Panc1 (cell line): ENCODE measurements around the gene HECTD3. TPM values are rescaled to one million over a fixed set of nuclear protein-coding genes. Genes with fewer than 3 reads are reported as not detected.
A peak's percentile ranks its signal among the peaks of the same experiment; 100 is the strongest.

ENCODE experiments used
- ATAC-seq: fragments of 200-7000 bp; cut with Tn5 transposase; 2 replicates; pipeline ENCODE4 v1.9.1; 2020; ENCODE audit warnings: mild to moderate bottlenecking, moderate library complexity
- BruUV-seq: library from RNA; stranded (reverse); fragments of 400-500 nt; replicated peaks from 2 replicates; lab custom pipeline; 2021; lab: Mats Ljungman, UMichigan
- CTCF ChIA-PET: fragments of 300-600 bp; sonication (Branson Sonifier 250); formaldehyde crosslinking; loops from one replicate; lab custom pipeline; 2022; ENCODE audit warnings: antibody characterized with exemption; lab: Charles Lee
- POLR2A ChIA-PET: fragments of 300-600 bp; sonication (Branson Sonifier 250); formaldehyde crosslinking; loops from one replicate; lab custom pipeline; 2022; ENCODE audit warnings: antibody characterized with exemption; lab: Charles Lee
- DNase-seq: peaks from one replicate; pipeline ENCODE4 v3.0.0-alpha.2; 2010; ENCODE audit warnings: low read depth, low spot score
- H3K27ac ChIP-seq: 2 replicates; pipeline ENCODE4 v1.5.1; 2011; ENCODE audit warnings: mild to moderate bottlenecking, low read length, inconsistent platforms
- H3K27me3 ChIP-seq: fragments of 200-500 bp; sonication (Bioruptor generic); 2 replicates; pipeline ENCODE4 v1.6.0; 2014; ENCODE audit warnings: low read length, inconsistent platforms; ENCODE audit not compliant: control insufficient read depth, insufficient read depth
- H3K36me3 ChIP-seq: fragments of 200-500 bp; sonication (Bioruptor generic); 2 replicates; pipeline ENCODE4 v1.5.1; 2014; ENCODE audit warnings: inconsistent platforms, mild to moderate bottlenecking, low read length, moderate library complexity; ENCODE audit not compliant: control insufficient read depth, insufficient read depth
- H3K4me1 ChIP-seq: 2 replicates; pipeline ENCODE4 v1.5.1; 2011; ENCODE audit warnings: inconsistent platforms, mild to moderate bottlenecking, low read length, moderate library complexity; ENCODE audit not compliant: control insufficient read depth, insufficient read depth
- H3K4me3 ChIP-seq, 2 experiments: 2 replicates each; pipeline ENCODE4 v1.5.1; 2011 to 2012; ENCODE audit warnings: low read depth in 2 of 2, low read length in 2 of 2, mild to moderate bottlenecking in 2 of 2, inconsistent platforms in 1 of 2, moderate library complexity in 1 of 2
- H3K9me3 ChIP-seq: fragments of 200-500 bp; sonication (Bioruptor generic); 2 replicates; pipeline ENCODE4 v1.5.1; 2014; ENCODE audit warnings: low read depth, mild to moderate bottlenecking, inconsistent platforms, low read length, moderate library complexity; ENCODE audit not compliant: control insufficient read depth, insufficient read depth
- POLR2AphosphoS5 ChIP-seq: IDR thresholded peaks from 2 replicates; pipeline ENCODE4 v1.6.1; 2012; ENCODE audit warnings: mild to moderate bottlenecking, low read depth, low read length, moderate library complexity
- REST ChIP-seq, 2 experiments: IDR thresholded peaks; 2 replicates each; pipeline ENCODE4 v1.6.1; 2011 to 2012; ENCODE audit warnings: low read depth in 2 of 2, control low read depth in 1 of 2, low read length in 1 of 2, mild to moderate bottlenecking in 1 of 2, moderate library complexity in 1 of 2; ENCODE audit not compliant: insufficient read depth in 1 of 2
- SIN3A ChIP-seq: IDR thresholded peaks from 2 replicates; pipeline ENCODE4 v1.6.1; 2012; ENCODE audit warnings: low read depth, mild to moderate bottlenecking, low read length, moderate library complexity, borderline replicate concordance; ENCODE audit not compliant: insufficient read depth
- TCF7L2 ChIP-seq: IDR thresholded peaks from 2 replicates; pipeline ENCODE4 v1.6.1; 2011; ENCODE audit warnings: mild to moderate bottlenecking, low read depth, low read length, inconsistent platforms
- in situ Hi-C: cut with HindIII; loops from 2 replicates; pipeline ENCODE4 v1.10.0; 2016; ENCODE audit warnings: low sequenced_read_pairs, low pct_unique_long_range_greater_than_20kb
- intact Hi-C: fragments of 100-400 bp; cut with micrococcal nuclease; formaldehyde crosslinking; loops from one replicate; pipeline ENCODE4 v1.10.0; 2022; ENCODE audit not compliant: unreplicated experiment
- total RNA-seq: library from RNA; stranded (reverse); gene quantifications from one replicate; pipeline ENCODE4 v1.2.1, GENCODE V29; 2021; ENCODE audit not compliant: unreplicated experiment
- TF ChIP-seq, protein P1 (sequence below): fragments of 450-650 bp; IDR thresholded peaks from 2 replicates; pipeline ENCODE4 v1.5.1; 2017; ENCODE audit warnings: mild to moderate bottlenecking

HECTD3 gene
- total RNA-seq, 1 experiment from 2014 or later = 27.2 TPM

DNA sequence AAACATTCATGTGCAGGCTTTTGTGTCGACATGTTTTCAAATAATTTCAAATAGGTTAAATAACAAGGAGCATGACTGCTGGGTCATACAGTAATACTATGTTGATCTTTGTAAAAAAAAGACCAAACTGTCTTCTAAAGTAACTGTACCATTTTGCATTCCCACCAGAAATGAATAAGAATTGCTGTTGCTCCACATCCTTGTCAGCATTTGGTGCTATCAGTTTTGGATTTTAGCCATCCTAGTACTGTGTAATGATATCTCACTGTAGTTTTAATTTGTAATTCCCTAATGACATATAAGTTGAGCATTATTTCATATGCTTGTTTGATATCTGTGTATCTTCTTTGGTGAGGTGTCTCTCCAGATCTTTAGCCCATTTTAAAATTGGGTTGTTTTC is 12.5 kb upstream of the HECTD3 start:
- Histone ChIP-seq H3K27ac (no peak overlapping the region), H3K9me3 (no peaks in the 10 kb centered on the region), H3K36me3 (no peaks in the 10 kb centered on the region), H3K27me3 (no peaks in the 10 kb centered on the region), H3K4me1 (no peaks in the 10 kb centered on the region; the same call in 1 of the 2 replicates), H3K4me3 (no peak overlapping the region)
- TF ChIP-seq SIN3A (no peak), TCF7L2 (no peak), POLR2AphosphoS5 (no peak)
- BruUV-seq = no TSS peak
- ATAC-seq = no peak
- ChIA-PET POLR2A (no interaction called here), CTCF (no interaction called here)
- in situ Hi-C loops (no loop called here), intact Hi-C loops (no loop called here)
- no peak for DNase-seq

- peak; percentile 92 for ATAC-seq
- ChIA-PET POLR2A (interaction anchor here (0.9 kb wide), 1 partner anchor 283 kb away, joined by 9 read pairs; no protein-coding TSS in a partner anchor), CTCF (interaction anchor here (0.5 to 1.9 kb wide), 6 partner anchors 48 to 415 kb away, joined by 4 to 9 read pairs (median 5); no protein-coding TSS in a partner anchor)
- TF ChIP-seq REST (IDR thresholded peaks at IDR 0.05; ENCODE audit: insufficient read depth in 1 of 2, low read depth in 2 of 2, low read length in 1 of 2) (peak in 1 of 2 experiments; percentile 32; a peak in 1 of 4 replicates), POLR2AphosphoS5 (no peak)
- TF ChIP-seq, protein P1, sequence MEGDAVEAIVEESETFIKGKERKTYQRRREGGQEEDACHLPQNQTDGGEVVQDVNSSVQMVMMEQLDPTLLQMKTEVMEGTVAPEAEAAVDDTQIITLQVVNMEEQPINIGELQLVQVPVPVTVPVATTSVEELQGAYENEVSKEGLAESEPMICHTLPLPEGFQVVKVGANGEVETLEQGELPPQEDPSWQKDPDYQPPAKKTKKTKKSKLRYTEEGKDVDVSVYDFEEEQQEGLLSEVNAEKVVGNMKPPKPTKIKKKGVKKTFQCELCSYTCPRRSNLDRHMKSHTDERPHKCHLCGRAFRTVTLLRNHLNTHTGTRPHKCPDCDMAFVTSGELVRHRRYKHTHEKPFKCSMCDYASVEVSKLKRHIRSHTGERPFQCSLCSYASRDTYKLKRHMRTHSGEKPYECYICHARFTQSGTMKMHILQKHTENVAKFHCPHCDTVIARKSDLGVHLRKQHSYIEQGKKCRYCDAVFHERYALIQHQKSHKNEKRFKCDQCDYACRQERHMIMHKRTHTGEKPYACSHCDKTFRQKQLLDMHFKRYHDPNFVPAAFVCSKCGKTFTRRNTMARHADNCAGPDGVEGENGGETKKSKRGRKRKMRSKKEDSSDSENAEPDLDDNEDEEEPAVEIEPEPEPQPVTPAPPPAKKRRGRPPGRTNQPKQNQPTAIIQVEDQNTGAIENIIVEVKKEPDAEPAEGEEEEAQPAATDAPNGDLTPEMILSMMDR = peak; percentile 86
- Histone ChIP-seq H3K4me3 (no peak overlapping the region), H3K36me3 (no peaks in the 10 kb centered on the region), H3K4me1 (no peaks in the 10 kb centered on the region; the same call in 1 of the 2 replicates), H3K9me3 (no peaks in the 10 kb centered on the region), H3K27ac (no peak overlapping the region), H3K27me3 (no peaks in the 10 kb centered on the region)
- in situ Hi-C loops = no loop called here
- DNase-seq = no peak
- intact Hi-C loops = loop anchor here (10.0 kb wide), 1 partner anchor 186 kb away; the partner anchor contains the start of gene ZSWIM5
- no TSS peak for BruUV-seq
Measured at GRCh38 chr1:45018599-45019230, 7.6 kb upstream of the HECTD3 start.

DNA sequence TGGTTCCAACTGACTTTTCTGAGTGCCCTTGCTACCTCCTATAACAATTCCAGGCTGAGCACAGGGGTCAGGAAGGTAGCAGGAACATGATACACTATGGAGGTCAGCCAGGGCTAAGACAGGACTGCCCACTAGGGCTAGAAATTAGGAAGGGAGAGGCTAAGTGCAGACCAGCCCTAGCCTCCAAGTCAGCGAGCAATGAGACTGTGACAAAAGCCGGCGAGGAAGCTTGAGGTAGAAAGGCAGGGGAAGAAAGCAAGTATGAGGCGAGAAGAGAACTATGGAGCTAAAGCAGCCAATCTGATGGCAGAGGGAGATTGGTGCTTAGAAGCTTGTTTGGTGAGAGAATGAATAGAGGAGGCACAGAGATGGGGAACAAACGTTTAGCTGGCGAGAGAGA is 5.6 kb upstream of the HECTD3 start:
- intact Hi-C loops = loop anchor here (10.0 kb wide), 1 partner anchor 188 kb away; the partner anchor contains the start of gene ZSWIM5
- no TSS peak for BruUV-seq

More for the DNA sequence above, 5.6 kb upstream of the HECTD3 start:
- Histone ChIP-seq H3K4me1 (peaks cover 8% of the 10 kb centered on the region), H3K36me3 (no peaks in the 10 kb centered on the region), H3K4me3 (no peak overlapping the region), H3K9me3 (no peaks in the 10 kb centered on the region), H3K27ac (no peak overlapping the region), H3K27me3 (no peaks in the 10 kb centered on the region)
- ChIA-PET POLR2A (interaction anchor here (0.6 kb wide), 1 partner anchor 218 kb away, joined by 3 read pairs; no protein-coding TSS in a partner anchor), CTCF (no interaction called here)
- ATAC-seq (no peak), DNase-seq (no peak)
- TF ChIP-seq TCF7L2 = no peak
- in situ Hi-C loops = no loop called here
